Measurements from ENCODE around the gene ABCC8. TPM values are rescaled to one million over a fixed set of nuclear protein-coding genes. Genes with fewer than 3 reads are reported as not detected.

Gene ABCC8
- total RNA-seq, 1 donor: not detected

- H3K36me3 ChIP-seq (ENCODE audit: insufficient read depth, low read length): no peaks in the 10 kb centered on the region
- H3K27ac ChIP-seq (ENCODE audit: low read depth, low read length): no peak overlapping the region
- no peak for TF ChIP-seq CTCF (IDR thresholded peaks at IDR 0.05; ENCODE audit: extremely low read depth, low read depth, low read length)
- H3K79me2 ChIP-seq (ENCODE audit: insufficient read depth, low read length): no peaks in the 10 kb centered on the region
- no peak overlapping the region for H2AFZ ChIP-seq (ENCODE audit: low read length)
- no peaks in the 10 kb centered on the region for H3K9me3 ChIP-seq (ENCODE audit: low read depth, low read length)
- no peak overlapping the region for H3K4me2 ChIP-seq (ENCODE audit: insufficient read depth, low read length)
- H4K20me1 ChIP-seq (ENCODE audit: insufficient read depth, low read length): no peaks in the 10 kb centered on the region
- no peaks in the 10 kb centered on the region for H3K4me1 ChIP-seq (ENCODE audit: insufficient read depth, low read length)
- no peak overlapping the region for H3K4me3 ChIP-seq (ENCODE audit: insufficient read depth, low read length)
- DNase-seq (ENCODE audit: insufficient read length, low spot score, missing footprints): no peak
- H3K27me3 ChIP-seq (ENCODE audit: insufficient read depth, low read length): no peaks in the 10 kb centered on the region
These were observed 40.5 kb upstream of the ABCC8 start for GRCh38 chr11:17517186-17517585.

- no peak overlapping the region for H3K27ac ChIP-seq (ENCODE audit: low read depth, low read length)
- H3K9me3 ChIP-seq (ENCODE audit: low read depth, low read length): no peaks in the 10 kb centered on the region
- no peaks in the 10 kb centered on the region for H3K27me3 ChIP-seq (ENCODE audit: insufficient read depth, low read length)
- H2AFZ ChIP-seq (ENCODE audit: low read length): no peak overlapping the region
- no peaks in the 10 kb centered on the region for H4K20me1 ChIP-seq (ENCODE audit: insufficient read depth, low read length)
- no peaks in the 10 kb centered on the region for H3K36me3 ChIP-seq (ENCODE audit: insufficient read depth, low read length)
- H3K4me3 ChIP-seq (ENCODE audit: insufficient read depth, low read length): no peak overlapping the region
- no peak overlapping the region for H3K4me2 ChIP-seq (ENCODE audit: insufficient read depth, low read length)
- TF ChIP-seq CTCF (IDR thresholded peaks at IDR 0.05; ENCODE audit: extremely low read depth, low read depth, low read length): no peak
- H3K79me2 ChIP-seq (ENCODE audit: insufficient read depth, low read length): no peaks in the 10 kb centered on the region
- peak; percentile 38 for DNase-seq (ENCODE audit: insufficient read length, low spot score, missing footprints)
- no peaks in the 10 kb centered on the region for H3K4me1 ChIP-seq (ENCODE audit: insufficient read depth, low read length)
These were observed 40.0 kb upstream of the ABCC8 start for GRCh38 chr11:17516551-17517150.

- H3K4me1 ChIP-seq (ENCODE audit: insufficient read depth, low read length): no peaks in the 10 kb centered on the region
- no peaks in the 10 kb centered on the region for H3K79me2 ChIP-seq (ENCODE audit: insufficient read depth, low read length)
- no peak overlapping the region for H2AFZ ChIP-seq (ENCODE audit: low read length)
- H3K4me3 ChIP-seq (ENCODE audit: insufficient read depth, low read length): no peak overlapping the region
- no peak overlapping the region for H3K27ac ChIP-seq (ENCODE audit: low read depth, low read length)
- peak; percentile 78 for DNase-seq (ENCODE audit: insufficient read length, low spot score, missing footprints)
- H4K20me1 ChIP-seq (ENCODE audit: insufficient read depth, low read length): no peaks in the 10 kb centered on the region
- H3K27me3 ChIP-seq (ENCODE audit: insufficient read depth, low read length): peaks cover 5% of the 10 kb centered on the region
- no peak overlapping the region for H3K4me2 ChIP-seq (ENCODE audit: insufficient read depth, low read length)
- no peaks in the 10 kb centered on the region for H3K9me3 ChIP-seq (ENCODE audit: low read depth, low read length)
- H3K36me3 ChIP-seq (ENCODE audit: insufficient read depth, low read length): no peaks in the 10 kb centered on the region
- TF ChIP-seq CTCF (IDR thresholded peaks at IDR 0.05; ENCODE audit: extremely low read depth, low read depth, low read length): no peak
These were observed 39.0 kb upstream of the ABCC8 start for GRCh38 chr11:17515443-17516176.

- H3K79me2 ChIP-seq (ENCODE audit: insufficient read depth, low read length): no peaks in the 10 kb centered on the region
- no peak overlapping the region for H3K4me3 ChIP-seq (ENCODE audit: insufficient read depth, low read length)
- DNase-seq (ENCODE audit: insufficient read length, low spot score, missing footprints): no peak
- H3K36me3 ChIP-seq (ENCODE audit: insufficient read depth, low read length): no peaks in the 10 kb centered on the region
- H3K4me2 ChIP-seq (ENCODE audit: insufficient read depth, low read length): no peak overlapping the region
- H2AFZ ChIP-seq (ENCODE audit: low read length): no peak overlapping the region
- no peaks in the 10 kb centered on the region for H3K4me1 ChIP-seq (ENCODE audit: insufficient read depth, low read length)
- H3K9me3 ChIP-seq (ENCODE audit: low read depth, low read length): no peaks in the 10 kb centered on the region
- H3K27ac ChIP-seq (ENCODE audit: low read depth, low read length): no peak overlapping the region
- TF ChIP-seq CTCF (IDR thresholded peaks at IDR 0.05; ENCODE audit: extremely low read depth, low read depth, low read length): no peak
- no peaks in the 10 kb centered on the region for H4K20me1 ChIP-seq (ENCODE audit: insufficient read depth, low read length)
- H3K27me3 ChIP-seq (ENCODE audit: insufficient read depth, low read length): peaks cover 6% of the 10 kb centered on the region
These were observed 37.8 kb upstream of the ABCC8 start for GRCh38 chr11:17514476-17514875.
